ENCODE measurements around the gene CDCP1.

CDCP1 gene

DNA sequence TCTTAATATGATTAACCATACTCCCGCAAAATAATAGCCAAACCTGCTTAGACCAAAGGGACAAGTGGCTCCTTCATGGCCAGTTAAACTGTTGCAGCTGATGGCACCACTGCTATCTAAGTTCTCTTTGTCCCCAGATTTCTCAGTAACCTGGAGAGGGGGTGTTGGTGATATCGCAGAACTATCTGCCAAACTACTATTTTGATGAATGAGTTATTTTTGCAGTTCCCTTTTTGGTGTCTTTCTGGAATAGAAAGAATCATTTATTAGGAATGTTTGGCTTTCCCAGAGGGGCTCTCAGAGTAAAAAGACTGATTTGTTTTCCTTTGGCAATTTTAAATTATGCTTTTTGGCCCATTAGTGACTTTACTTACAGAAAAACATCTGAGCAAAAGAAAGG lies 87.0 kb downstream of the CDCP1 start:
- no peak for TF ChIP-seq GATA3 (IDR thresholded peaks at IDR 0.05; ENCODE audit: low read depth, low read length)
- no peak for TF ChIP-seq GATA2 (IDR thresholded peaks at IDR 0.05; ENCODE audit: low read depth, low read length)

DNA sequence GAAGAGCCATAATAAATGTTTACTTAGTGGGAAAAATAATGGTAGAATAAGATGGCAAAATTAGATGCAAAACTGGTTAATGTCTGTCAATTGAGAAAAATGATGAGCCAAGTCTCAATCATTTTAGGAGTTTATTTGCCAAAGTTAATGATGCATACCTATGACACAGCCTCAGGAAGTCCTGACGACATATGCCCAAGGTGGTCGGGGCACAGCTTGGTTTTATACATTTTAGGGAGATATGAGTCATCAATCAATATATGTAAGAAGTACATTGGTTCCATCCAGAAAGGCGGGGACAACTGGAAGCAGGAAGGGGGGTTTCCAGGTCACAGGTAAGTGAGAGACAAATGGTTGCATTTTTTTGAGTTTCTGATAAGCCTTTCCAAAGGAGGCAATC lies 88.6 kb downstream of the CDCP1 start:
- TF ChIP-seq GATA2 (IDR thresholded peaks at IDR 0.05; ENCODE audit: low read depth, low read length) = no peak
- no peak for TF ChIP-seq GATA3 (IDR thresholded peaks at IDR 0.05; ENCODE audit: low read depth, low read length)

DNA sequence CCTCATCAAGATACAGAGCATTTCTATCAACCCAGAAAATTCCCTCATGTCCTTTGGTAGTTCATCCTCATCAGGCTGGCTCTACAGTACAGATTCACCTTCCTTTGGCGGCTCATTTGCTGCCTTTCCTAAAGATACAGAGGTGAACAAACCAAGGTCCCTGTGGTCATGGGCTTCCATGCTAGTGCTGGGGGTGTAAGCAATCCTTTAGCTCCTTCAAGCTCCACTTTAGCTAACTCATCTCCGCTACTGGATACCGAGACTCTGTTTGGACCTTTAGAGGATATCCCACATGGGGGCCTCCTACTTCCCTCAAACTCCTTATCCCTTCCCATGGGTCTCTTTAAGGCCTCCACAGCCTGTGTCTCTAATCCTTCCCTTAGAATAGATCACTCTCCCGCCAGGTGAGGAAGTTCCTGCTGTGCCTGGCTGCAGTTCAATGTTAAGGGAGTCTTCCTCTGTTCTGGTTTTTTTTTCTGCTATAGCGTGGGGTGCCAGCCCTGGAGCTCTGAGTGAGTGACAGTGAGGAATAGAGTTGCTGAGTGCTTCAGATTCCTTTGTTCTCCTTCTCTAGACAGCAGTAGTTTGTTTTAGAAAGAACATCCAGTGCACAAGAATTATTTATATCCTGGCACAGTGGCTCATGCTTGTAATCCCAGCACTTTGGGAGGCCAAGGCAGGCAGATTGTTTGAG lies 89.4 kb downstream of the CDCP1 start:
- TF ChIP-seq GATA2 (IDR thresholded peaks at IDR 0.05; ENCODE audit: low read depth, low read length) (no peak), GATA3 (IDR thresholded peaks at IDR 0.05; ENCODE audit: low read depth, low read length) (no peak)

DNA sequence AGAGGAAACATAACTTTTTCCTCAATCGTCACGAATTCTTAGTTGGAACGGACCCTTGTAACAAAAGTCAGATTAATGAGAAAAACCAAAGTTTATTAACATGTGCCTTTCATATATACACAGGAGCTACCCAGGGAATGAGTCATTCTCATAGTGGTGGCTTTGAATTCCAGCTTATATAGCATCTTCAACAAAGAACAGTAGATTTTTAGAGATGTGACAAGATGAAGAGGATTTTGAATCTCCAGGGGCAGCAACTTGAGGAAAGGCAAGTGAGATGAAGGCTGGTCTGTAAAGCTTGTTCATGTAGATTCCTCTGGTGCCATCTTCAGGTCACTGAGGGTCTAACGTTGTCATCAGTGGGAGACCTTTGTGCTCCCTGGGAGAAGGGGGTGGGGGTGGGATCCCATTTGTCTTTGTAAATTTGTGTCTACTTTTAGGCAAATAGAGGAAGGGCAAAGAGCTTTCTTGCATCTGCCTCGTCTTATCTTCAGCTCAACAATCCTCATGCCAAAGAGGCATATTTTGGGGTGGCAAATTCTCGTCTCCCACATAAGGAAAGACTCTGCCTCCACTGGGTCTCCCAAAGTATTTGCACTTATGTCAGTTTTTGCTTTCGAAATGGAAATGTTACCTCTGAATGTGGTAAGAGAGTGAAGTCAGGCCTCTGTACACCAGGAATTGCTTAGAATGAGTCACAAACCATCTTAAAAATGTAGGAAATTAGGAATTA lies 90.6 kb downstream of the CDCP1 start:
- TF ChIP-seq GATA3 (IDR thresholded peaks at IDR 0.05; ENCODE audit: low read depth, low read length) (no peak), GATA2 (IDR thresholded peaks at IDR 0.05; ENCODE audit: low read depth, low read length) (no peak)

DNA sequence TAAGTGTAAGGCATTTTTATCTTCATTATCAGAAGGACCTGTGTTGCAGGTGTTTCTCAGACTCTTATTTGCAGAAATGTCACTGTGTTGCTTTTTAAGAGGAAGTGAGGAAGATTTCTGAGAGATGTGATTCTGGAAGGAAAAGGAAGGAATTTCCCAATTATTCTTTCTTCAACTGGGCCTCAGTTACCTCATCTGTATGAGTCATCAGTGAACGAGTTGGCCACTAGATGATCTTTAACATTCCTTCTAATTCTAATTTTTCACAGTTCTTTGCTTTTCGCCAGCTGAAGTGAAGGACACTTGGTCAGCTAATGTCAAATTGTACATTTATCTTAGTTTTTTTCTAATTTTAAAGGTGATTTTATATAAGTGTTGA lies 91.2 kb downstream of the CDCP1 start:
- TF ChIP-seq GATA2 (IDR thresholded peaks at IDR 0.05; ENCODE audit: low read depth, low read length) (no peak), GATA3 (IDR thresholded peaks at IDR 0.05; ENCODE audit: low read depth, low read length) (no peak)

DNA sequence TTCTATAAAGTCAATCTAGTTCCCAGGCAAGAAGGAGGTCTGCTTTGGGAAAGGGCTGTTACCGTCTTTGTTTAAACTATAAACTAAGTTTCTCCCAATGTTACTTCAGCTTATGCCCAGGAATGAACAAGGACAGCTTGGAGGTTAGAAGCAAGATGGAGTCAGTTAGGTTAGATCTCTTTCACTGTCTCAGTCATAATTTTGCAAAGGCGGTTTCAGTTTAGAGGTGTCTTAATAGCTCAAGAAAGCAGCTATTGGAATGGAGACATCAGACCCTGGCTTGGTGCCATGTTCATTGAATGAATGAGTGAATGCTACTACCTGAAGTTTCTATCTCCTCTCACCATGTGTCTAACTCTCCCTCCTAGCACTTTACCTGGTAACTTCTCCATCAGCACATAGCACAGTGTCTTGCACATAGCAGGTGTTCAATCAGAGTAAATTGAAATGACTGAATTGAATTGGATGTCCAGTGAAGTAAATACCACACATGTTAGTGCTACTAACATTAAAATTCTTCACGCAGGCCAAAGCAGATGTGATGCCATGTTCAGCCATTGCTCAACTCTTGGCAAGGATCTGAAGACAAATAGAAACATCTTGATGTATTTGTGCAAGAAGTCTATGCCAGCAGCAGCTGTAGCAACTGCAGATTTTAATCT lies 91.9 kb downstream of the CDCP1 start:
- TF ChIP-seq GATA2 (IDR thresholded peaks at IDR 0.05; ENCODE audit: low read depth, low read length) (no peak), GATA3 (IDR thresholded peaks at IDR 0.05; ENCODE audit: low read depth, low read length) (no peak)

DNA sequence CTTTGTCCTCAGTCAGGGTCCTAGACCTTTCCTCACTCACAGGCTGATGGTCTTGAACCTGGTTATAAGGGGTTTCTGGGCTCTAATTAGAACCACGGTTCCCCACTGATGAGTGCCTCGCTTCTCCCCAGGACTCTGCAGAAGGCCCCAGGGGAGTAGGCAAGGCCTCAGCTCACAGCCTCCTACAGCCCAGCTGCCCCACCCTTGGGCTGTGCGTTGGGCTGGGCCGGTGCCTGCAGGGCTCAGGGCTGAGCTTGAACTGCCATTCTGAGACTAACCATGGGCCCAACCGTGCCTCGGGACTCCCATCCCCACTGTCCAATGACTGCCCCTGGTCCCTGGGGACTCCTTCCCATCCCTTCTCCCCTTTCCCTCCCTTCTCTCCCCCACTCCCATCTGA lies 94.5 kb downstream of the CDCP1 start:
- TF ChIP-seq GATA3 (IDR thresholded peaks at IDR 0.05; ENCODE audit: low read depth, low read length) = no peak
- TF ChIP-seq GATA2 (IDR thresholded peaks at IDR 0.05; ENCODE audit: low read depth, low read length) = no peak

DNA sequence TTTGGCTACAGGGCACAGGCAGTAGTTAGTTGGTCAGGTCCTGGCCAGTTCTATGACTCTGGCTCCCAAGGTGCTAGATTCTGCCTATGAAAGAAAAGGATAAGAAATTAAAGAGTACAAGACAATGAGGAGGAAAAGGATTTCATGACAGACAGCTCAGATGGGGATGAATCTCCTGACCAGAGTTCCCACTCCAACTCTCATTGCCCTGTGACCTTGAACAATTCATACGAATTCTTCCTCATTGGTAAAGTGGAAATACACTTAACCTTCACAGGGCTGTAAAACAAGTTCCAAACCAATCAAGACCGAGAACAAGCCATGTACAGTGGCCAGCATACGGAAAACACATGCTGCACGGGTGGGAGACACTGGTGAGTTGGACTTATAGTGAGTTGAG lies 96.4 kb downstream of the CDCP1 start:
- TF ChIP-seq GATA3 (IDR thresholded peaks at IDR 0.05; ENCODE audit: low read depth, low read length) (no peak), GATA2 (IDR thresholded peaks at IDR 0.05; ENCODE audit: low read depth, low read length) (no peak)

DNA sequence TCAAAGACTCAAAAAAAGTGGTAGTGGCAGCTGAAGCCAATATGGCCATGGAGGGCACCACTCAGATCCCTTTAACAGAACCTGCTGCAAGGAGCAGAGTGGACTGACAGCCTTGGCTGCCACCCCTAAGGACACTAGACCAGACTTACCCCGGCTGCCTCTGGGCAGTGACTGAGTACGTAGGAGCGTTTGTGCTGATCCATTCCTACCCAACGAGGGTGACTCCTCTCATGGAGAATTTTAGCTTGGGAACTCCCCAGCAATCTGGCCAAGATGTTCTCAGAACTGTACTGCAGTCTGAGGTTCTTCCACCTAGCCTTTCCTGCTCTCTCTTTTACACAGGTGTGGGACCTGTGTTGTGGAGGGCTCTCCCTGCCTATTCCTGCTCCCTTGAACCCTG lies 97.9 kb downstream of the CDCP1 start:
- TF ChIP-seq GATA2 (IDR thresholded peaks at IDR 0.05; ENCODE audit: low read depth, low read length) (no peak), GATA3 (IDR thresholded peaks at IDR 0.05; ENCODE audit: low read depth, low read length) (no peak)

DNA sequence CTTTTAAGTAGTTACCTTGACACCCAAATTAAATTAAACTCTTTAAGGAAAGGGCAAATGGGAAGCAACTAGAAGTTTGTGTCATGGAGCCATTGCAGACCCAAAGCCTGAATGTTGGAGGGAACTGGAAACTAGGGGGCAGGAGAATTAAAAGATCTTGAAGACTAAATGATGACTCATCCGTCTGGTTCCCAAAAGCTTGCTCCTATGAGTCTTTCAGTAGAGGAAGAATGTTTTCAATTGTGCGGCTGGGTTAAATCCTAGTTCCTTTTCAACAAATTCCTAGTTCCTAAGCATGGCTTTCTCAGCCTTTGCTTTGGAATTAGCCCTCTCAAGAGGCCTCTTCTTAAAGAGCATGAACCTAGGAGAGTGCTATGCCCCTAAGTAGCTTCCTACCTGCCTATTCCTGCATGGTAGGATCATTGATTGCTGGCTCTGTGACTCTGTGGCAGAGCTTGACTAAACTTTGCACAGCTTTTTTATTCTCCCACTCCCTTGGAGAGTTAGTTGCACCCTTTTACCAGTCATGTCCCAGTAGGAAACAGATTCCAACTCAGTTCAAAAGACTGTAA lies 102.4 kb downstream of the CDCP1 start:
- TF ChIP-seq GATA3 (IDR thresholded peaks at IDR 0.05; ENCODE audit: low read depth, low read length) = no peak
- no peak for TF ChIP-seq GATA2 (IDR thresholded peaks at IDR 0.05; ENCODE audit: low read depth, low read length)

DNA sequence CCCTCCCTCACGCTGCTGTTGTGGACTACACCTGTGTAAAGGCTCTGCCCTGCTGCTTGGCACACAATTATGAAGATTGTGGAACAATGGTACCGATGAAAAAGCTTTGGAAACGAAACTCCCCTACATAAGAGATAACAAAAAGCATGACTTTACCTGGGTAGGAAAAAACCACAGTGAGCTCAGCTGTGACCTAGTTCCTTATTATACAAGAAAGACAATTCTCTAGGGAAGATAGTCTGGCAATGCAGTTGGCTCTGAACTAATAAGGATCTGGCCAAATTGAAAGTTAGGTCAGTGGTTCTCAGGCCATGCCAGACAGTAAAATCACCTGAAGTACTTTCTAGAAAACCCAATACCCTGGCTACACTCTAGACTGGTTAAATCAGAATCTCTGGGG lies 104.0 kb downstream of the CDCP1 start:
- TF ChIP-seq GATA3 (IDR thresholded peaks at IDR 0.05; ENCODE audit: low read depth, low read length) (no peak), GATA2 (IDR thresholded peaks at IDR 0.05; ENCODE audit: low read depth, low read length) (no peak)

DNA sequence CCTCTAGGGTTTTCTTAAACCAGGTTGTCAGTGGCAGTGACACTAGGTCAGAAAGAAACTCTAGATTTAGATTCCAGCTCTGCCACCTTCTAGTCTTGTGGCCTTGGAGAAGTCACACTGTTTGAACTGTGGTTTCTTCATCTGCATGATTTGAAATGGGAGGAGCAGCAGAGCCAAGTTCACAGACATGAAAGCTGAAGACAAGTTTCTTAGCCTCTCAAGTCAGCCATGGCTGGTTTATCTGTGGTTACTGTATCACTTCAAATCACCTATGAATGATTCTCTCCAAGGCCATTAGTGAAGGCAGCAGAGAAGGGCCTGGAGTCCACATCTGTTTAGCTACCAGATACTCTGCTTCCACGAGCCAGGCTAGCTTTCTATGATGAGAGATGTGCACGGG lies 104.5 kb downstream of the CDCP1 start:
- no peak for TF ChIP-seq GATA3 (IDR thresholded peaks at IDR 0.05; ENCODE audit: low read depth, low read length)
- TF ChIP-seq GATA2 (IDR thresholded peaks at IDR 0.05; ENCODE audit: low read depth, low read length) = no peak

DNA sequence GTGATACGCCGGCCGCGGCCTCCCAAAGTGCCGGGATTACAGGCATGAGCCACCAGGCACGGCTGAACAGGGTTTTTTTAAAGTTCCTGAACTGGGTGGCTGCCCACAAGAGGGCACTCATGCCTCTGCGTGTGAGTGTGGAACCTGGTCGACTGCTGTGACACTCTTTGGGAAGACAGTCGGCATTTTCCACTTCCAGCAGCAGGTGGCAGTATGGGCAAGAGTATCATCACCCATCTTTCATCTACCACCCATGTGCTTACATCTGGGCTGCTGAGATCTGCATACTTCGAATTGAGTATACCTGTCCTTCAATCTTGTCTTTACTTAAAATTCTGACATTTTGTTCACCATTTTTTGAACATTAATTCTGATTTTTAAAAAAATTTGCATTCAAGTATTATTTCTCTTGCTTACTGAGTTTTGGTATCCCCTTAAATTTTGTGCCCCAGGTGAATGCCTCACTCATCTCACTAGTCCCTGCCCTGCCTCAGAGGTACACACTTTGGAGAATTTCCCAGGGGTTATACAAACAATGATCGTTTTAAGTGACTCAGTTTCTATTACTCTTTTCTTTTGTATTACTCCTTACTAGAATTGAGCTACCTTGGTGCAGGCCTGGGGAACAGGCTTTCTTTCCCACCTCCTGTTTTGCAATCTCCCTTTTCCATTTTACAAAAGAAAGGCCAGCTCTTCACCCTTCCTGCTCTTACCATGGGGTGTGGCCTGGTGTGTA lies 108.3 kb downstream of the CDCP1 start:
- TF ChIP-seq GATA2 (IDR thresholded peaks at IDR 0.05; ENCODE audit: low read depth, low read length) = no peak
- no peak for TF ChIP-seq GATA3 (IDR thresholded peaks at IDR 0.05; ENCODE audit: low read depth, low read length)

Measured in SH-SY5Y (cell line).